Measurements from ENCODE around the gene TNFAIP1.
A peak's percentile ranks its signal among the peaks of the same experiment; 100 is the strongest.

Gene TNFAIP1

GRCh38 chr17:28346746-28347246 lies 11.2 kb downstream of the TNFAIP1 start:
- DNase-seq: no peak

- DNase-seq: no peak
Observed at GRCh38 chr17:28347261-28347891, 11.8 kb downstream of the TNFAIP1 start.

- DNase-seq: no peak
Observed at GRCh38 chr17:28348979-28349378, 13.4 kb downstream of the TNFAIP1 start.

- DNase-seq: no peak
Observed at GRCh38 chr17:28350271-28350670, 14.7 kb downstream of the TNFAIP1 start.

- peak; percentile 93 for DNase-seq
Observed at GRCh38 chr17:28357061-28357900, 21.7 kb downstream of the TNFAIP1 start, which contains the start of gene POLDIP2. TSS of gene POLDIP2 (minus strand) at chr17:28357527. CDS start at chr17:28357448, 79 bp downstream.

- DNase-seq: no peak
Observed at GRCh38 chr17:28357901-28358197, 22.3 kb downstream of the TNFAIP1 start.

GRCh38 chr17:28363186-28363585 lies 27.6 kb downstream of the TNFAIP1 start:
- no peak for DNase-seq

- DNase-seq: no peak
Observed at GRCh38 chr17:28363776-28364650, 28.5 kb downstream of the TNFAIP1 start.

GRCh38 chr17:28364665-28365363 lies 29.3 kb downstream of the TNFAIP1 start, which contains the start of gene SEBOX:
TSS of gene SEBOX (minus strand) at chr17:28365199. CDS start at chr17:28365151, 48 bp downstream.
- DNase-seq: no peak

- no peak for DNase-seq
Observed at GRCh38 chr17:28365487-28365886, 29.9 kb downstream of the TNFAIP1 start.

- DNase-seq: no peak
Observed at GRCh38 chr17:28366605-28367004, 31.0 kb downstream of the TNFAIP1 start.

- DNase-seq: no peak
Observed at GRCh38 chr17:28367641-28368305, 32.2 kb downstream of the TNFAIP1 start.

GRCh38 chr17:28368306-28368831 lies 32.8 kb downstream of the TNFAIP1 start:
- no peak for DNase-seq

GRCh38 chr17:28368915-28369683 lies 33.5 kb downstream of the TNFAIP1 start:
- no peak for DNase-seq

GRCh38 chr17:28369684-28370034 lies 34.1 kb downstream of the TNFAIP1 start:
- DNase-seq: no peak

- DNase-seq: no peak
Observed at GRCh38 chr17:28370035-28370743, 34.6 kb downstream of the TNFAIP1 start, which contains the start of gene VTN. TSS of gene VTN (minus strand) at chr17:28370307. CDS start at chr17:28370203, 104 bp downstream.

GRCh38 chr17:28370744-28371103 lies 35.2 kb downstream of the TNFAIP1 start:
- no peak for DNase-seq

- peak; percentile 78 for DNase-seq
Observed at GRCh38 chr17:28371245-28372202, 36.0 kb downstream of the TNFAIP1 start, which contains the start of gene SARM1. TSS of gene SARM1 (plus strand) at chr17:28371694. CDS start at chr17:28372033, 339 bp downstream.
